Measurements from ENCODE around the gene ART3. TPM values are rescaled to one million over a fixed set of nuclear protein-coding genes. Genes with fewer than 3 reads are reported as not detected.
A peak's percentile ranks its signal among the peaks of the same experiment; 100 is the strongest.

Gene ART3
- total RNA-seq, 1 experiment from 2014 or later, result not detected

GRCh38 chr4:76160355-76160754 is 85.8 kb downstream of the ART3 start:
- peaks cover 65% of the 10 kb centered on the region for H3K36me3 Mint-ChIP-seq (ENCODE audit: insufficient read depth, unreplicated experiment)
- Histone ChIP-seq H3K4me3 (ENCODE audit: low read depth, low read length) (no peak overlapping the region), H3K4me1 (no peaks in the 10 kb centered on the region), H3K27me3 (replicated peaks; ENCODE audit: control insufficient read depth, insufficient read depth, low read length) (no peaks in the 10 kb centered on the region), H3K36me3 (ENCODE audit: control insufficient read depth, insufficient read depth, low read length) (no peaks in the 10 kb centered on the region; the same call in 1 of the 2 replicates), H3K9me3 (no peaks in the 10 kb centered on the region)
- peaks cover 6% of the 10 kb centered on the region for H3K9me3 Mint-ChIP-seq (ENCODE audit: unreplicated experiment)
- POLR2A ChIA-PET, result no interaction called here
- no peak overlapping the region for H3K27ac Mint-ChIP-seq (ENCODE audit: unreplicated experiment)
- intact Hi-C loops (cut with micrococcal nuclease; ENCODE audit: unreplicated experiment), result no loop called here
- no peaks in the 10 kb centered on the region for H3K4me1 Mint-ChIP-seq (ENCODE audit: low read depth, unreplicated experiment)
- BruUV-seq (replicated peaks), result TSS peak; percentile 43
- CTCF ChIA-PET, result no interaction called here
- DNase-seq, result no peak
- no peaks in the 10 kb centered on the region for H3K27me3 Mint-ChIP-seq (ENCODE audit: insufficient read depth, unreplicated experiment)
- no peak for TF ChIP-seq CTCF (IDR thresholded peaks at IDR 0.05; ENCODE audit: insufficient read depth in 1 of 2, low read depth in 1 of 2, low read length in 1 of 2, severe bottlenecking in 1 of 2, unreplicated experiment in 1 of 2)
- no peak overlapping the region for H3K4me3 Mint-ChIP-seq (ENCODE audit: unreplicated experiment)

Other genes with a start within 250 kb of the ART3 start
- gene PPEF2, start 172.3 kb upstream of the ART3 start, total RNA-seq (2022), result not detected in 2 replicates
- 11.2 and 11.8 TPM in 2 replicates for gene NAAA, start 133.7 kb upstream of the ART3 start, total RNA-seq (2022)
- 63.8 and 71.7 TPM in 2 replicates for gene SDAD1, start 83.8 kb upstream of the ART3 start, total RNA-seq (2022)
- not detected in 2 replicates for gene CXCL9, start 67.2 kb upstream of the ART3 start, total RNA-seq (2022)
- gene CXCL10, start 51.2 kb upstream of the ART3 start, total RNA-seq (2022), result not detected in 2 replicates
- gene CXCL11, start 38.6 kb upstream of the ART3 start, total RNA-seq (2022), result not detected in 2 replicates
- gene NUP54, start 73.7 kb downstream of the ART3 start, total RNA-seq (2022), result 64.9 and 68.8 TPM in 2 replicates
- 148 and 150 TPM in 2 replicates for gene SCARB2, start 139.1 kb downstream of the ART3 start, total RNA-seq (2022)
- 6.3 and 6.6 TPM in 2 replicates for gene FAM47E, start 177.0 kb downstream of the ART3 start, total RNA-seq (2022)
- gene STBD1, start 232.0 kb downstream of the ART3 start, total RNA-seq (2022), result 3.8 and 4.2 TPM in 2 replicates

Data from Caco-2 (cell line).